ENCODE measurements around the gene EFNB2.

DNA sequence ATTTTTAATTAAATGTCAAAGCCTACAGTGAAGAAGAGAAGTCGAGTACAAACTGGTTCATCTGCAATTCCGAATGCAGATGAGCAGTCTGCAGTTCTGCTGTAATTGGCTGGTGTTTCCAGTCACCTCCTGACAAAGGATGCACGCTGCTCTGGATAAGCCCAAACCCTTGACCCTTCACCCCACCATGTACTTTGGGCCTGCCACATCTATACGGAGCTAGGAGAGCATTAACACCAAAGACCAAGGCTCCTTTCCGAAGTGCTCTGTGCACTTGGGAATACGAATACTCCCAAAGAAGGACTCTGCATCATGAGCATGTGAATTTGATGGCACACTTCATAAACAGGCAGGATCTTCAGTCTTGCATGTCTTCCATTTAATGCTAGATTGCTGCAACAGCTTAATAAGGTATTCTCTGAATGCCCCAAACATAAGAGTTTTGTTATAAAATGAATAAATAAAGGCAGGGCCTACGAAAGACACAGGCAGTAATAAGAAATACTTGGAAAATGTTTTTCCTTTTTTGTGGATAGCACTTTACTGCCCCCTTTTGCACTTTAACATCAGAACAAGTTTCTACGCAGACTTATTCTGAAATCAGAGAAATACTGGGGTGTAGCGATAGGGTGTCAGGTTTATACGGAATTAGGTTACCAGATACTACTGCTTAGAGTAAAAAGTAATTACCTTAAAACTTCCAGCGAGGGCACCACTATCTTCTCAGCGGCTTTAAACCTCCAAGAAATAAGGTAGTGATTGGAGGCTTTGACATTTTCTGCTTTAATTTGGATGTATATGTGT, 15.0 kb downstream of the EFNB2 start:
- TF ChIP-seq, protein P1, sequence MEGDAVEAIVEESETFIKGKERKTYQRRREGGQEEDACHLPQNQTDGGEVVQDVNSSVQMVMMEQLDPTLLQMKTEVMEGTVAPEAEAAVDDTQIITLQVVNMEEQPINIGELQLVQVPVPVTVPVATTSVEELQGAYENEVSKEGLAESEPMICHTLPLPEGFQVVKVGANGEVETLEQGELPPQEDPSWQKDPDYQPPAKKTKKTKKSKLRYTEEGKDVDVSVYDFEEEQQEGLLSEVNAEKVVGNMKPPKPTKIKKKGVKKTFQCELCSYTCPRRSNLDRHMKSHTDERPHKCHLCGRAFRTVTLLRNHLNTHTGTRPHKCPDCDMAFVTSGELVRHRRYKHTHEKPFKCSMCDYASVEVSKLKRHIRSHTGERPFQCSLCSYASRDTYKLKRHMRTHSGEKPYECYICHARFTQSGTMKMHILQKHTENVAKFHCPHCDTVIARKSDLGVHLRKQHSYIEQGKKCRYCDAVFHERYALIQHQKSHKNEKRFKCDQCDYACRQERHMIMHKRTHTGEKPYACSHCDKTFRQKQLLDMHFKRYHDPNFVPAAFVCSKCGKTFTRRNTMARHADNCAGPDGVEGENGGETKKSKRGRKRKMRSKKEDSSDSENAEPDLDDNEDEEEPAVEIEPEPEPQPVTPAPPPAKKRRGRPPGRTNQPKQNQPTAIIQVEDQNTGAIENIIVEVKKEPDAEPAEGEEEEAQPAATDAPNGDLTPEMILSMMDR (tag by site-specific recombination; IDR thresholded peaks at IDR 0.05) = no peak
- no peak for TF ChIP-seq KLF10 (tag by site-specific recombination; IDR thresholded peaks at IDR 0.05)
